GM18861 (cell line): ENCODE data around the gene EHMT1.

Experiments used
- ATAC-seq: cut with Tn5 transposase; IDR thresholded peaks from one replicate; pipeline ENCODE4 v1.9.1; 2021; ENCODE audit not compliant: unreplicated experiment

The EHMT1 gene

DNA sequence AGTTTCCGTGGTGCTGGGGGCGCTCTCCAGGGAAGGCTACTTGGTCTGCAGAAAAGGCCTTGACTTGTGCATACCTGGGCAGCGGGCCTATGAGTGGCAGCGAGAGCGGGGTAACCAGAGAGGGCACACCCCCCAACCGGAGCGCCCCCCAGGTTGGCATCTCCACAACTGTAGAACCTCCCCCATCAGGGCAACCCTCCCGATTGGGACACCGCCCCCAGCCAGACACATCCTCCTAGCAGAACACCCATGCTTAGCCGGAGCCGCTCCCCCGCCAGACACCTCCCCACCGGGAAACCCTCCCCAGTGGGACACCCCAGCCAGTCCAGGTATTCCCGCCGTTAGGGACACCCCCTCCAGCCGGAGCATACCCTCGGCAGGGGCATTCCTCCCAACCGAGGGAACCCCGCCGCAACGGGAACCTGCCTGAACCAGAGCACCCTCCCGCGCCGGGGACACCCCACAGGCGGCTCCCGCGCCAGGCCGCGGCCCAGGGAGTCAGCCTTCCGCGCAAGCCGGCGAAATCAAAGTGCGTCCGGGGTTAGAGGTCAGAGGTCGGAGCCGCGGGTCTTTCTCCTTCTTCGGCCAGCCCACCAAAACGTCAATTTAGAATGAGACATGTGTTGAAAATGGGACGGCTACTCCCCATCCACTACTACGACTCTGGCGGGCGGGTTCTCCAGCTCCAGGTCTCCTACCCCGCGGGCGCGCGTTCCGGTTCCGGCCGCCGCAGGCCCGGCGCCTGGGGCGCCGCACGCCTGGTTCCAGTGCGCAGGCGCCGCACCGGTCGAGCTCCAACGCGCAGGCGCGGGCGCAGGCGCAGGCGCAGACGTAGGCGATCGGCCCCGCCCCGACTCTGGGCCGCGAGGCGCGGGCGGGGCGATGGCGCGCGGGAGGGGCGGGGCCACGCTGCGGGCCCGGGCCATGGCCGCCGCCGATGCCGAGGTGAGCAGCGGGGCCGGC lies at the start of gene EHMT1:
Gene EHMT1, plus strand, starts transcription at position 901 of the 963 bp plus-strand sequence. Its CDS starts 24 bp downstream, at position 925.
- peak; percentile 48 for ATAC-seq

DNA sequence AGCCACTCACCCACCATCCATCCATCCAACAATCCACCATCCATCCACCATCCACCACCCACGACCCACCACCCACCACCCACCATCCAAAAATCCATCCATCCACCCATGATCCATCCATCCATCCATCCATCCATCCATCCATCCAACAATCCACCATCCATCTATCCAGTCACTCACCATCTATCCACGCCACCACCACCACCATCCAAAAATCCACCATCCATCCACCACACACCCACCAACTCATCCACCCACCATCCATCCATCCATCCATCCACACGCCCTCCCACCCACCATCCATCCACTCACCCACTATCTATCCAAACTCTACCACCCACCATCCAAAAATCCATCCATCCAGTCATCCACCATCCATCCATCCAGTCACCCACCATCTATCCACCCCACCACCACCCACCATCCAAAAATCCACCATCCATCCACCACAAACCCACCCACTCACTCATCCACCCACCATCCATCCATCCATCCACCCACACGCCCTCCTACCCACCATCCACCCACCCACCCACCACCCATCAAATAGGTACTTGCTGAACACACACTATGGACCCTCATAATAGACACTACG lies 49.1 kb upstream of the EHMT1 start:
- ATAC-seq = no peak

DNA sequence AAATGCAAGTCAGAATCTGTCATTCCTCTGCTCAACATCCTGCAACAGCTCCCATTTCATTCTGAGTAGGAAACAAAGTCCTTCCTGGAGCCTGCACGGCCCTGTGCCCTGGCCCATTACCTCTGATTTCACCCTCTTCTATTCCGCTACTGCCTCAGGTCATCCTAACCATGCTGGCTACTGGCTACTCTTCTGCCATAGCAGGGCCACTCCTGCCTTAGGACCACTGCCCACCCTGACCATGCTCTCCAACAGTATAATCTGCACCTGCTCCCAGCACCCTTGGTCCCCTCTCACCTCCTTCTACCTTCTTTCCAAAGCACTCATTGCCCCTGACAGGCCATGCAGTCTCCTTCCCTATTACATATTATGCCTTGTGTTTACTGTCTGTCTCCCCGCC lies 48.2 kb upstream of the EHMT1 start:
- ATAC-seq = no peak

DNA sequence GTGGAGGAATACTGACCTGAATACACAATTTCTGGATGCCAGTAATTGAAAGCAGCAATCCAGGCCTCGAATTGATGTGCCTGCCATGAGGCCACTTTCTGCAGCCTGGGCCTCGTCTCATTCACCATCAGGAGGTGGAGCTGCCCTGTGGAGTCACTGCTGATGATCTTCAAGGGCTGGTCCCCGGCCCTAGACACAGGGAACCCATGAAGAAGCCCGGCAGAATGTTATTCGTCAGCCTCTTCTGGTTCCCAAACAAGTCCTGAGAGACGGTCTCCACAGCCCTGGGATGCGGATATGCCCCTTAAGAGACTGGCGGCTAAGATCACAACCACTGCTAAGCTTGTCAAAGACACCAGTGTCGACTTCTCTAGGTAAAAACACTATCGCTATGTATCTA lies 44.6 kb upstream of the EHMT1 start:
- ATAC-seq = no peak

DNA sequence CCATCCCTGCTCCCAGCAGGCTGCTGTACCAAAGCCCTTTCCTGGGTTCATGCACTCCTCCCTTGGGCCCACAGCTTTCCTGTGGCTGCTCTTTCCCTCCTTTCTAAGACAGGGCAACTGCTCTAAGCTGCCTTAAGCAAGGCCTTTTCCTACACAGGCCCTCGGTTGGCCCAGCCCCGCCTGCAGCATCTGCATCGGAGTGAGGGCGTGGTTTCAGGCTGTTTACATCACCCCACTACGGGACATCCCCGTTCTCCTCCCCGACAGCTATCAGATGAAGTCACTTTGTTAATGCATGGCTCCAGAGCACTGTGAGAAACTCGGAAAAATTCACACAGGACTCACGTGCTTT lies 43.5 kb upstream of the EHMT1 start:
- ATAC-seq = no peak

DNA sequence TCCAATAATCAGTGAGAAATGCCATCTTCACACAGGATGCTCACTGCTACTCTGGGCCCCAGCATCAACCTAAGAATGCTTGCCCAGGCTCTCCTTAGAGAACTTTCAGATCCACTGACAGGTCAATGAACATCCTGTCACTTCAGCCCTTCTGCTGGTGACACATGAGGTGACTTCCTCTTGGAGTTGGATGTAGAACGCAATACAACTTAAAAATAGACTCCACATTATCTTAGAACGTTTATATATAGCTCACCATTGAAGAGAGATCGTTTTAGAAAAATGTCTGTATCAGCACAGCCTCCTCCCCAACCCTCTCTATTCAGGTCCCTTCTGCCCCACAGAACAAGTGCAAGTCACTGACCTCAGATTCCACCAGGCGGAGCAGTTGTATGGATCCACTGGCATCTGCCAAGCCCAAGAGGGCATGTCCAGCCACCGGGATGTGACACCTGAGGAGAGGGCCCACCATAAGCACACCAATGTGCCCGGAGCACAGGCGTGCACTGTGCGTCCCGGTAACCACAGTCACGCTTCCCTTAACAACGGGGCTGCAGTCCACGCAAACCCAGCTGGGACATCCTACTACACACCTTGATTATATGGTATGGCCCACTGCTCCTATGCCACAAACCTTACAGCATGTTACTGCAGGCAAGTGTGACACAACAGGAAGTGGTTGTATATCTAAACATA lies 42.9 kb upstream of the EHMT1 start:
- no peak for ATAC-seq

DNA sequence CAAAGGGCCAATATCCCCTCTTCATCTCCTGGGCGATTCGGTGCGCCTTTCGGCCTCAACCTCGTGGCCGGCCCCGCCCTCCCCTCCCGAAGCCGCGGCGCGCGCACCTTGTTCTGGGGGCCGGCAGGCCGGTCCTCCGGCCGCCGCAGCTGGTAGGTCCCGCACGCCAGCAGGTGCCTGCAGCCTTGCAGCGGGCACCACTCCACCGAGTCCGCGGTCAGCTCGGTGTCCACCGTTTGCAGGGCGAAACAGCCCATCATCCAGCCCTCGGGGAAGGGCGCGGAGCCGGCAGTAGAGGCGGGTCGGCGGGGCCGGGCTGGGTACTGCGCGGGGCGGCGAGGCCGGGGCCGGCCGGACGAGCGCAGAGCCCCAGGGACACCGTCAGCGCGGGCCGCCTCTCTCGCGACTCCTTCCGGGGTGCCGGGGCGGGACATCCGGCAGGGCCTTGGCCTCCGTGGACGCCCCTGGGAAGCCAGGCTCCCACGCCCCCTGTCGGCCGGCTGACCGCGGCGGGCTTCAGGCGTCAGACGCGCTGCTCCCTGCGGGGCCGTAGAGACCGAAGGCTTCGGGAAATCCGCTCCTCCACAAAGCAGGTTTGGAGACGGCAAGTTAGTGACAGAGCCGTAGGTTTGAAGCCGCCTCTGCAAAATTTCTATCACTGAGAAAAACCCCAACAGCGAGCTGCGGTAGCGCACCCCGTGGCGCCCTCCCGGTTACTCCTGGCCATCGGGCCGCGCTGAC lies 40.1 kb upstream of the EHMT1 start, which contains the start of gene DPH7:
Gene DPH7, minus strand, starts transcription at position 408 of the 741 bp plus-strand sequence. Its CDS starts 148 bp downstream, at position 260.
- ATAC-seq = peak; percentile 78

DNA sequence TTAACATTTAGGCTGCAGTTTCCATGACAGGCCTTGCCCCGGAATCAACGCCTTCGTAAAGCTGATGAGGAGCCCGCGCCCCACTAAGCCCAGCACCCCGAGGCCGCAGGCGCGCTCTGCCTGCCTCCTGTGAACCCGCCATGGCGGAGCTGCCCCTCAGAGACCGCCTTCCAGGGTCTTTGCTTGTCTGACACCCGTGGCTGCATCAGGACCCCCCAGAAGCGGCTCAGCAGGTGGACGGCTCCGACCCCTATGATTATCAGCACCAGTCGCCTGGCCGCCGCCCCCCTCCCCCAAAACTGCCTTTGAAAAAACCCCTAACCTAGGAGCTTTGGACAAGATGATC lies 39.6 kb upstream of the EHMT1 start:
- no peak for ATAC-seq

DNA sequence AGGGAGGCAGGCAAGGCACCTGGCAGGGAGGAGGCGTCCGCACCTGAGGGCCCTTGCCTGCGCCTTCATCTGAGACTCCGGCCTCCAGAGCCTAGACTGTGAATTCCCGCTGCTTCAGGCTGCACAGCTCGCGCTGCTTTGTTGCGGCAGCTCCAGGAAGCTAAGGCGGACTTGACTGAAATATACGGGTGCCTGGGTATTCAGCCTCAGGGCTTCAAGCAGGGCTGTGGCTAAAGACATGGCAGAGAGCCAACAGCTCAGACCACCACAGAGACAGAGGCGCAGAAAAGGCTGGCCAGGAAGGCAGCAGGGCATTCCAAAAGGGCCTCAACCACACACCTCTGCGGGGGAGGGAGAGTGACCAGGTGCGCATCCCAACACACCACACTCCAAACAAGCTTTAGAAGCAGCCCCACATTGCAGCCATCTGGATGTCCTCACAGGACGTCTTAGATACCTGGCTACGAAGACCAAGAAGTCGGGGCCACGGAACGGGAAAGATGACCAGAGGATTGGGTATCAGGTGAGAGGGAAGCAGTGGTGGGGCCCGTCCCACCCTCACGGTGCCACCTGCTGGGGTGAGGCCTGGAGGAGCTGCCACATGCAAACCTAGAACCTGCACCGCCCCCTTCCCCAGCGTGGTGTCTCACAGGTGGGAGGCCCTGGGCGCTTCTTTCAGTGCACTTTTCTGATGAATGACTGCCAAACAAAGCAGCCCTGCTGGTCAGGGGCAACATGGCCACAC lies 38.4 kb upstream of the EHMT1 start:
- ATAC-seq = no peak

DNA sequence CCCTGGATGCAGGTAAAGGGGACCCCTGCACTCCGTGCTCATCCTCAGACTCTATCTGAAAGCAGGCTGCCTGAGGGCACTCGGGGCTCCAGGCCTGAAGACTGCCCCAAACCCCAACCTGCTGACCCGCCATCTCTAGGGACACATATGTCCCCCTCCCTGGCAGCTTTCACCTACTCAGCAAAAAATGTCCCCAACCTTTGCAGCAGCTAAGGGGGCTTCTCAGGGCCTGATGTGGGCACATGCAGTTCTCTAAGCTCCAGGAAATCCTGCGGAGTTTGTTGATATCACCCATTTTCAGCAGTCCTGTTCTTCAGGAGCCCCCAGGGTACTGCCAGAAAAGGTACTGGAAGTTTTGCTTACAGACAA lies 37.9 kb upstream of the EHMT1 start:
- no peak for ATAC-seq

DNA sequence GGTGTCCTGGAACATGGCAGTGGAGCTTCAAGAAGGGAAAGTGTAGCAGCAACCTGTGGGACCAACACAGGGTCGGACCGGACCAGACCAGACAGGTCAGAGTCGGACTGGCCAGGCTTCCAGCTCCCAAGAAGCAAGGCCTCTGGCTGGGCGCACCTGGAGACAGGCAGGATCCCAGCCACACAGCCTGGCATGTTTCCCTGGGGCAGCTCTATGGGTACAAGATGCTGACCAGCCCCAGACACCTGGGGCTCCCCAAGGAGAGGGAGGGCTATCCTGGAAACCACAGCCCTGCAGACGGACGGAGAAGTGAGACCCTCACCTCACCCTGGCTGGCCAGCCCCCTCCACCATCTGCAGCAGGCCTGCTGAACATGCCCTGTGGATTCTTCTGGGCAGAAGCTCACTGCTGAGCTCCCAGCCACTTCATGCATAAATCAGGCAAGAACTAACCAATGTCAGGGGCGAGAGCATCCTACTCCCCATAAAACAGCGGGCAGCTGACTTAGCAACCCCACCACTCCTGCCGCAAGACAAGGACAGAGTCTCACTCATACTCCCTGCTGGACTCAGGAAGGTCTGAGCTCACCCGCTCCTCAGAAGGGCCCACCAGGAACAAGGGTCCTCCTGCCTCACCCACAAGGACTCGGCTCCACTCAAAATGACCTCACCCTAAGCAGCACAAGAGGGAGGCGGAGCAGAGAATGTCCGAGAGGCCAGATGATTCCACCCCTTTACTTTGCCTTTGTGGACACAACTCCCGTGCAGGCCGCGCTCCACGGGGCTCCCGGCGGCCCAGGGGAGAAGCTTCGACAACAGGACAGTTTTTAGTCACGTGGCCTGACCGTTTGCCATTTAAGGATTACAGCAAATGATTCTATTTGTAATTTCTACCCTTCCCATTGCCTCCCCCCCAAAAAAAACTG lies 37.2 kb upstream of the EHMT1 start:
- no peak for ATAC-seq

DNA sequence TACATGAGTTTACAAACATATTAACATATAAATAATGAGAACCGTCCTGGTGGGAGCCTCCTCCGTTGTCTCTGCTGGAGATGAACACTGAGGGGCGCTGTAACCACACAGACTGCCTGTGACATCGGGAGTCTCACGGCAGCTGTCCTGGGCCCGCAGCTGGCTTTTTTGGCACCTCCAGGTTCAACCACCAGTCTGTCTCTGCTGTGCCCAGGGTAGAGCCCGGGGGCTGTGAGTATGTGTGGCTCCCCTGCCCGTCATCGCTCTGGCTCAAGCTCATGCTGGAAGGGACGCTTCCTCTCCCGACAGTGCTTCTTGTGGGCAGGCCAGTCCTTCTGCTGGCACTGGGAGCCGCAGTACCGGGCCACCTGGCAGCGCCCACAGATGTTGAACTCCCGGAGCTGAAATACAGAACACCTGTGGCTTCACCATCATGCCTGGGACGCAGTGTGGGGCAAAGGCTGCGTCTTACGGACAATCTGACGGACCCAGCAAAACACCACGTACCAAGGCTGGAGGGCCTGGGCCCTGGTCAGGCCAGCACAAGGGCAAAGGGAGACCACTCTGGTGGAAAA lies 36.4 kb upstream of the EHMT1 start:
- ATAC-seq = no peak

DNA sequence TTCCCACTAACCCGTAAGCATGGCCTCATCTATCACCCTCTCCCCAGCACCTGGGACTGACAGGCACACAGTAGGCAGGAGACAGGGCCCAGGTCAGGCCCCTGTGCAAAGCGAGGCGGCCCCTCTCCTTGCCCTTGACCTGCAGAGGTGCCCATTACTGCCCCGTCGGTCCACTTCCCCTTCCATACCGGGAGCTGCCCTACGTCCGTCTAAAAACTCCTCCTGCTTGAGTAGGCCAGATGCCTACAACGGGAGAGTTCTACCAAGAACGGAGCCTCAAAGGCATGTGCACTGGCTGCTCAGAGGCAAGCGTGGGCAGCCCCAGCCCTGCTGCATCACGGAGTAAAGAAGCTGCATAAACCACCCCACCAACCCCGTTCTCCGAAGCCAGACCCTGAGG lies 35.5 kb upstream of the EHMT1 start:
- ATAC-seq = no peak

DNA sequence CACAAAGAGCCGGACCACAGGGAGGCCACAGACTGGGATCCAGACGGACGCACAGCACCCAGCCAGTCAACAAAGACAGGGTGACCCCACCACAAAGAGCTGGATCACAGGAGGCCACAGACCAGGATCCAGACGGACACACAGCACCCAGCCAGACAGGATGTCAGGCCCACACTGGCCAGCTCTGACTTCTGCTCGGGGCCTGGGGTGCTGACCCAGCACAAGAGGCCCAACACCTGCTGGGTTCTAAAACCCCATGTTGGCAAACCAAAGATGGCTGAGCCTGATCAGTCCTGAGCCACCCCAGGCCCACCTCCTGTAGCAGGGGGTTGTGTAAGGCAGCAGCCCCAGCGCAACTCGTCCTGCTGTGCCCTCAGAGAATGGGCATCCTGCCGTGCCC lies 34.8 kb upstream of the EHMT1 start:
- no peak for ATAC-seq

DNA sequence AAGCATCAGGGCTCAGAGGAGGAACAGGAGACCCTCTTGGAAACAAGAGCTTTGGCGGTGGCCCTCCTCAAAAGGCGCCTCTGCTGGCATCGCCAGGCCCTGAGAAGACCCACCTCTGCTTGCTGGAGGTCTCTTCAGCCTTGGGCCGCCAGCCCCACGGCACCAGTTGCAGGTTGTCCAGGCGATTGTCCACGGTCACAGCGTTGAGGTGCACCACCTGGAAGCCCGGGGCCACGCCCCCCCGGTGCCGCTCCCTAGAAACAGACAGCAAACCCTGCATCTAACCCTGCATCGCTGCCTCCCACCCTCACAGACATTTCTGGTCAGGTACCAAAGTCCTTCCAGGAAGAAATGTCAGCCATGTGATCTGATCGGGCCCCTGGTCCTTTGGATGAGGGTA lies 32.0 kb upstream of the EHMT1 start:
- ATAC-seq = no peak

DNA sequence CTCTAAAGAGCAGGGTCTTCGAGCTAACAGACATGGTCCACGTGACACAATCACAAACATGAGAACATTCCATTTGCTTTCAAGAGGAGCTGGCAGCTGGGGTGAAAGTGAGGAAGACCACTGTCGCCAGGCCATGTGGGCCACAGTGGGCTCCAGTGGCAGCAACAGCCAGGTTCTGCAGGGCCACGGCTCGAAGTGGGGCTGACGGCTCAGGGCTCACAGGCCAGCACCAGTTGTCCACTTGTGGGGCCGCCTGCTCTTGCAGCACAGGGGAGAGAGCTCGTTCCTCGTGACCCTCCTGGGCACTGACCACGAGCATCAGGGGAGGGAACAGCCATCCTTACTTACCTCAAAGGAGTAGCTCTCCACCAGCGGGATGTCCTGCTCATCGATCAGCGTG lies 30.5 kb upstream of the EHMT1 start:
- no peak for ATAC-seq

DNA sequence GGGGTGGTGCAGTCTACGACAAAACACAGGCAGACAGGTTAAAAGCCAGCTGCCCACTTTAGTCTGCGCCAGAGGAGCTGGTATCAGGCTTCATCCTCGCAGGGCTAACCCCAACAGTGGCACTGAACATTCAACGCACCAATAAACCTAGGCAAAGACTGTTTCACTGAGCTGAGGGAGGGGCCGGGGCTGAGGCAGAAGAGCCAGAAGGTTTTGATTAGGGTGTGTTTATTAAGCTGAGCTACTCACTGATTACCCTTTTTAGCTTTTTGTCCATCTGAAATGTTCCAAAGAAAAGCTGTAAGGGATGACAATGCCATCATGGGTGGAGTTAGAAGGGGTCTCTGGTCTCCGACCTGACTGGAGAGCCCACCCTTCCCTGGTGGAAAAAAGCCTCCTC lies 29.9 kb upstream of the EHMT1 start:
- no peak for ATAC-seq

DNA sequence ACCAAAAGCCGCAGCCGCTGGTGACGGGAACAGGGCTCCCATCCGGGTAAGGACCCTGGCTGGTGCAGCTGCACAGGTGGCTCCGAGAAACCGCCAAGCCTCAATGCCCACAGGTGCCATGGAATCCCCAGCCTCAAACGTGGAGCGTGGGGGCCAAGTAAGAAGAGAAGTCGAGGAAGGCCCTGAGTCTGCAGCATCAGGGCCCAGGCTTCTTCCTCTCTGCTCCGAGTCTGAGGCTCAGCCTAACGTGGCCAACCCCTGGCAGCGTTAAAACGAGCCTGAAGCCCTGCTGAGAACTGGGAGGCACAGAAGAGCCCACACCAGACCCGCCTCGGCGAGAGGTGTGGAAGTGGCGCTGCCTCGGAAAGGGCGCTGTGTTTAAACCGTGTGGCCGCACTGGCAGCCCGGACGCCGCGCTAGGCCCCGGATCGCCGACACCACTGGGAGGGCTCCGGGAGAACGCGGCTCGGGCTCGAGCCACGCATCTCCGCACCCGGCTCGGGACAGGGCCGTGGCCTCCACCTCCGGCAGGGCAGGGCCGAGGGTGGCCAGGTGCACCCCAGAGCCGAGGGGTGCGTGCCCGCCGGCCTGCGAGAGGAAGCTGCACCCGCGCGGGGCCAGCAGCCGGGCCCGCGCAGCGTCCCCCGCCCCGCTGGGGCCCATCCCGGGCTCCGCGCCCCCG lies 29.2 kb upstream of the EHMT1 start:
- ATAC-seq = peak; percentile 19

DNA sequence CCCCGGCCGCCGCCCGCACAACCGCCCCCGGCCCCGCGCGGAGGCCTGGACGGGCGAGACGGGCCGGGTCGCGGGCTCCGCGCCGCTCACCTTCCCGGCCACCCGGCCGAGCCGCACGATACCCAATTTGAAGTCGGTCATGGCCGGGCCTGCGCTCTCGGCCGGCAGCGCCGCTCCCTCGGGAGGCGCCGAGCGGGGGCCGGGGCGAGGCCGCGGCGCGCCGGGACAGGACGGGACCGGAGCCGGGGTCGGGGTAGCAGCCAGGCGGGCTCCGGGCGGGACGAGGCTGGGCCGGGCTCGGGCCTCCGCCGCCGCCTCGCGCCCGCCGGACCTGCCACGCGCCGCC lies 28.7 kb upstream of the EHMT1 start:
- peak; percentile 16 for ATAC-seq
